PC-3 (cell line): Measurements from ENCODE around the gene KSR1.

ENCODE experiments used
- EZH2 ChIP-seq: fragments of 300-600 bp; sonication (generic); IDR thresholded peaks from one replicate; pipeline ENCODE4 v1.6.1; 2017; ENCODE audit warnings: antibody characterized with exemption, mild to moderate bottlenecking, low read length; ENCODE audit not compliant: unreplicated experiment
- EZH2phosphoT487 ChIP-seq: fragments of 300-600 bp; sonication (generic); IDR thresholded peaks from 2 replicates; pipeline ENCODE4 v1.6.1; 2018; ENCODE audit warnings: mild to moderate bottlenecking, antibody characterized with exemption, low read length, borderline replicate concordance
- TF ChIP-seq, protein P1 (sequence below): fragments of 300-600 bp; sonication (generic); conservative IDR thresholded peaks from 2 replicates; pipeline ENCODE4 v1.5.1; 2017; ENCODE audit warnings: antibody characterized with exemption, low read depth, mild to moderate bottlenecking, low read length

- TF ChIP-seq, protein P1, sequence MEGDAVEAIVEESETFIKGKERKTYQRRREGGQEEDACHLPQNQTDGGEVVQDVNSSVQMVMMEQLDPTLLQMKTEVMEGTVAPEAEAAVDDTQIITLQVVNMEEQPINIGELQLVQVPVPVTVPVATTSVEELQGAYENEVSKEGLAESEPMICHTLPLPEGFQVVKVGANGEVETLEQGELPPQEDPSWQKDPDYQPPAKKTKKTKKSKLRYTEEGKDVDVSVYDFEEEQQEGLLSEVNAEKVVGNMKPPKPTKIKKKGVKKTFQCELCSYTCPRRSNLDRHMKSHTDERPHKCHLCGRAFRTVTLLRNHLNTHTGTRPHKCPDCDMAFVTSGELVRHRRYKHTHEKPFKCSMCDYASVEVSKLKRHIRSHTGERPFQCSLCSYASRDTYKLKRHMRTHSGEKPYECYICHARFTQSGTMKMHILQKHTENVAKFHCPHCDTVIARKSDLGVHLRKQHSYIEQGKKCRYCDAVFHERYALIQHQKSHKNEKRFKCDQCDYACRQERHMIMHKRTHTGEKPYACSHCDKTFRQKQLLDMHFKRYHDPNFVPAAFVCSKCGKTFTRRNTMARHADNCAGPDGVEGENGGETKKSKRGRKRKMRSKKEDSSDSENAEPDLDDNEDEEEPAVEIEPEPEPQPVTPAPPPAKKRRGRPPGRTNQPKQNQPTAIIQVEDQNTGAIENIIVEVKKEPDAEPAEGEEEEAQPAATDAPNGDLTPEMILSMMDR: no peak
- no peak for TF ChIP-seq EZH2
- no peak for TF ChIP-seq EZH2phosphoT487
Measured at GRCh38 chr17:27485716-27486495, 29.7 kb downstream of the KSR1 start.
